WTC11 (cell line): ENCODE data around the gene CDKL2.

Source experiments
- CTCF ChIP-seq: fragments of 200-600 bp; IDR thresholded peaks from 2 replicates; pipeline ENCODE4 v1.8.0; 2022; ENCODE audit warnings: antibody characterized with exemption
- ETV6 ChIP-seq: sonication (generic); formaldehyde crosslinking; IDR thresholded peaks from 2 replicates; pipeline ENCODE4 v1.8.1; 2022; ENCODE audit warnings: mild to moderate bottlenecking, missing genetic modification reagents
- FOXK1 ChIP-seq: sonication (generic); formaldehyde crosslinking; IDR thresholded peaks from 2 replicates; pipeline ENCODE4 v1.8.0; 2022; ENCODE audit warnings: mild to moderate bottlenecking, moderate library complexity, missing genetic modification reagents
- FOXP4 ChIP-seq: sonication (generic); formaldehyde crosslinking; IDR thresholded peaks from 2 replicates; pipeline ENCODE4 v1.8.0; 2022; ENCODE audit warnings: mild to moderate bottlenecking, missing genetic modification reagents
- MAX ChIP-seq: sonication (generic); formaldehyde crosslinking; IDR thresholded peaks from 2 replicates; pipeline ENCODE4 v1.8.0; 2022; ENCODE audit warnings: mild to moderate bottlenecking, missing genetic modification reagents
- NFYB ChIP-seq: sonication (generic); formaldehyde crosslinking; conservative IDR thresholded peaks from 2 replicates; pipeline ENCODE4 v1.8.0; 2022; ENCODE audit warnings: low read depth, missing genetic modification reagents
- PREB ChIP-seq: sonication (generic); formaldehyde crosslinking; IDR thresholded peaks from 2 replicates; pipeline ENCODE4 v1.8.1; 2022; ENCODE audit warnings: mild to moderate bottlenecking, missing genetic modification reagents, moderate library complexity, borderline replicate concordance
- RELA ChIP-seq: sonication (generic); formaldehyde crosslinking; IDR thresholded peaks from 2 replicates; pipeline ENCODE4 v1.8.1; 2022; ENCODE audit warnings: missing genetic modification reagents, mild to moderate bottlenecking, borderline replicate concordance
- RORB ChIP-seq: fragments of 250-450 bp; sonication (Bioruptor Pico); IDR thresholded peaks from 2 replicates; pipeline ENCODE4 v1.9.0; 2021; ENCODE audit warnings: mild to moderate bottlenecking
- USF1 ChIP-seq: sonication (generic); formaldehyde crosslinking; IDR thresholded peaks from 2 replicates; pipeline ENCODE4 v1.8.0; 2022; ENCODE audit warnings: mild to moderate bottlenecking, missing genetic modification reagents

GRCh38 chr4:75672461-75673026 lies 42.2 kb upstream of the CDKL2 start:
- TF ChIP-seq USF1 (CRISPR knock-in tag): no peak
- TF ChIP-seq RORB (CRISPR knock-in tag): no peak
- no peak for TF ChIP-seq NFYB
- TF ChIP-seq FOXK1: no peak
- no peak for TF ChIP-seq PREB (CRISPR knock-in tag)
- no peak for TF ChIP-seq FOXP4 (CRISPR knock-in tag)
- TF ChIP-seq MAX (CRISPR knock-in tag): no peak
- TF ChIP-seq CTCF: no peak
- TF ChIP-seq RELA: no peak
- no peak for TF ChIP-seq ETV6 (CRISPR knock-in tag)
